ENCODE measurements around the gene DHX57.

Gene DHX57

GRCh38 chr2:38783586-38783985, 92.1 kb downstream of the DHX57 start:
- H3K9me2 ChIP-seq (replicated peaks; ENCODE audit: control insufficient read depth, low read length): no peaks in the 10 kb centered on the region
- no peak for TF ChIP-seq CTCF (IDR thresholded peaks at IDR 0.05; ENCODE audit: low read depth, low read length, poor library complexity, severe bottlenecking)
- no peak for TF ChIP-seq EZH2phosphoT487 (IDR thresholded peaks at IDR 0.05; ENCODE audit: borderline replicate concordance, low read length)
- no peaks in the 10 kb centered on the region for H4K20me1 ChIP-seq (ENCODE audit: control insufficient read depth, insufficient read depth, low read depth, low read length)
- H3K4me2 ChIP-seq (ENCODE audit: low read length): no peak overlapping the region
- H3K36me3 ChIP-seq (ENCODE audit: control insufficient read depth, low read length): peaks cover 29% of the 10 kb centered on the region
- no peak overlapping the region for H3K27ac ChIP-seq (ENCODE audit: low read depth, low read length)
- peaks cover 11% of the 10 kb centered on the region for H3F3A ChIP-seq (ENCODE audit: control insufficient read depth, insufficient read depth)
- H3K4me3 ChIP-seq (ENCODE audit: low read length): no peak overlapping the region
- peaks cover 8% of the 10 kb centered on the region for H3K4me1 ChIP-seq (ENCODE audit: control insufficient read depth, low read length)
- H3K9me3 ChIP-seq (ENCODE audit: control insufficient read depth, insufficient read depth, low read length): no peaks in the 10 kb centered on the region
- no peaks in the 10 kb centered on the region for H3K27me3 ChIP-seq (ENCODE audit: control insufficient read depth, low read length)
- peaks cover 8% of the 10 kb centered on the region for H3K79me2 ChIP-seq (ENCODE audit: control insufficient read depth, low read length)

GRCh38 chr2:38778687-38779082, 97.0 kb downstream of the DHX57 start:
- H3K4me3 ChIP-seq (ENCODE audit: low read length): peak overlapping the region; percentile 96
- H3K79me2 ChIP-seq (ENCODE audit: control insufficient read depth, low read length): peaks cover 14% of the 10 kb centered on the region
- H3F3A ChIP-seq (ENCODE audit: control insufficient read depth, insufficient read depth): no peaks in the 10 kb centered on the region; the same call in 1 of the 2 replicates
- peaks cover 21% of the 10 kb centered on the region for H3K36me3 ChIP-seq (ENCODE audit: control insufficient read depth, low read length)
- no peaks in the 10 kb centered on the region for H4K20me1 ChIP-seq (ENCODE audit: control insufficient read depth, insufficient read depth, low read depth, low read length)
- no peak for TF ChIP-seq CTCF (IDR thresholded peaks at IDR 0.05; ENCODE audit: low read depth, low read length, poor library complexity, severe bottlenecking)
- no peak for TF ChIP-seq EZH2phosphoT487 (IDR thresholded peaks at IDR 0.05; ENCODE audit: borderline replicate concordance, low read length)
- H3K4me2 ChIP-seq (ENCODE audit: low read length): peak overlapping the region; percentile 96
- H3K4me1 ChIP-seq (ENCODE audit: control insufficient read depth, low read length): peaks cover 9% of the 10 kb centered on the region
- H3K27ac ChIP-seq (ENCODE audit: low read depth, low read length): peak overlapping the region; percentile 28; the same call in 1 of the 2 replicates
- no peaks in the 10 kb centered on the region for H3K9me3 ChIP-seq (ENCODE audit: control insufficient read depth, insufficient read depth, low read length)
- H3K27me3 ChIP-seq (ENCODE audit: control insufficient read depth, low read length): peaks cover 14% of the 10 kb centered on the region
- no peaks in the 10 kb centered on the region for H3K9me2 ChIP-seq (replicated peaks; ENCODE audit: control insufficient read depth, low read length)

GRCh38 chr2:38776531-38776930, 99.2 kb downstream of the DHX57 start:
- H3K9me3 ChIP-seq (ENCODE audit: control insufficient read depth, insufficient read depth, low read length): no peaks in the 10 kb centered on the region
- peaks cover 12% of the 10 kb centered on the region for H3K36me3 ChIP-seq (ENCODE audit: control insufficient read depth, low read length)
- no peaks in the 10 kb centered on the region for H3F3A ChIP-seq (ENCODE audit: control insufficient read depth, insufficient read depth)
- H3K27ac ChIP-seq (ENCODE audit: low read depth, low read length): no peak overlapping the region
- H3K79me2 ChIP-seq (ENCODE audit: control insufficient read depth, low read length): peaks cover 14% of the 10 kb centered on the region
- no peak for TF ChIP-seq CTCF (IDR thresholded peaks at IDR 0.05; ENCODE audit: low read depth, low read length, poor library complexity, severe bottlenecking)
- peaks cover 14% of the 10 kb centered on the region for H3K27me3 ChIP-seq (ENCODE audit: control insufficient read depth, low read length)
- no peak overlapping the region for H3K4me2 ChIP-seq (ENCODE audit: low read length)
- H3K4me3 ChIP-seq (ENCODE audit: low read length): no peak overlapping the region
- H3K4me1 ChIP-seq (ENCODE audit: control insufficient read depth, low read length): peaks cover 9% of the 10 kb centered on the region
- H3K9me2 ChIP-seq (replicated peaks; ENCODE audit: control insufficient read depth, low read length): no peaks in the 10 kb centered on the region
- H4K20me1 ChIP-seq (ENCODE audit: control insufficient read depth, insufficient read depth, low read depth, low read length): no peaks in the 10 kb centered on the region

- H3K9me3 ChIP-seq (ENCODE audit: control insufficient read depth, insufficient read depth, low read length): no peaks in the 10 kb centered on the region
- H3K9me2 ChIP-seq (replicated peaks; ENCODE audit: control insufficient read depth, low read length): no peaks in the 10 kb centered on the region
- no peak overlapping the region for H3K4me3 ChIP-seq (ENCODE audit: low read length)
- TF ChIP-seq CTCF (IDR thresholded peaks at IDR 0.05; ENCODE audit: low read depth, low read length, poor library complexity, severe bottlenecking) (no peak), EZH2phosphoT487 (IDR thresholded peaks at IDR 0.05; ENCODE audit: borderline replicate concordance, low read length) (no peak)
- no peak overlapping the region for H3K4me2 ChIP-seq (ENCODE audit: low read length)
- H3K4me1 ChIP-seq (ENCODE audit: control insufficient read depth, low read length): peaks cover 9% of the 10 kb centered on the region
- H3K79me2 ChIP-seq (ENCODE audit: control insufficient read depth, low read length): peaks cover 14% of the 10 kb centered on the region
- H3K27ac ChIP-seq (ENCODE audit: low read depth, low read length): no peak overlapping the region
- no peaks in the 10 kb centered on the region for H4K20me1 ChIP-seq (ENCODE audit: control insufficient read depth, insufficient read depth, low read depth, low read length)
- H3K36me3 ChIP-seq (ENCODE audit: control insufficient read depth, low read length): peaks cover 7% of the 10 kb centered on the region
- H3K27me3 ChIP-seq (ENCODE audit: control insufficient read depth, low read length): peaks cover 14% of the 10 kb centered on the region
- H3F3A ChIP-seq (ENCODE audit: control insufficient read depth, insufficient read depth): no peaks in the 10 kb centered on the region
Observed at GRCh38 chr2:38775921-38776225, 99.9 kb downstream of the DHX57 start.
